Calu3 (cell line): ENCODE results near the gene WASHC3. TPM values are rescaled to one million over a fixed set of nuclear protein-coding genes. Genes with fewer than 3 reads are reported as not detected.

Experiments
- BruUV-seq: library from RNA; stranded (reverse); fragments of 400-500 nt; replicated peaks from 2 replicates; lab custom pipeline; 2021; lab: Mats Ljungman, UMichigan
- CTCF ChIA-PET: fragments of 300-600 bp; sonication (Branson Sonifier 250); formaldehyde crosslinking; loops from one replicate; lab custom pipeline; 2022; ENCODE audit warnings: antibody characterized with exemption; lab: Charles Lee
- DNase-seq: peaks from one replicate; pipeline ENCODE4 v3.0.0; 2022
- H3K27ac Mint-ChIP-seq: one replicate; pipeline ENCODE4 v1.8.0; 2022; ENCODE audit warnings: mixed read lengths; ENCODE audit not compliant: unreplicated experiment
- H3K27me3 Mint-ChIP-seq: one replicate; pipeline ENCODE4 v1.8.0; 2022; ENCODE audit warnings: mixed read lengths; ENCODE audit not compliant: unreplicated experiment
- H3K36me3 Mint-ChIP-seq: one replicate; pipeline ENCODE4 v1.8.0; 2022; ENCODE audit warnings: mild to moderate bottlenecking, moderate library complexity, mixed read lengths; ENCODE audit not compliant: insufficient read depth, unreplicated experiment
- H3K4me1 Mint-ChIP-seq: one replicate; pipeline ENCODE4 v1.8.0; 2022; ENCODE audit warnings: mild to moderate bottlenecking, low read depth, mixed read lengths; ENCODE audit not compliant: unreplicated experiment
- H3K4me3 Mint-ChIP-seq: one replicate; pipeline ENCODE4 v1.8.0; 2022; ENCODE audit warnings: mild to moderate bottlenecking, low read depth, moderate library complexity, mixed read lengths; ENCODE audit not compliant: unreplicated experiment
- H3K9me3 Mint-ChIP-seq: one replicate; pipeline ENCODE4 v1.8.0; 2022; ENCODE audit warnings: low read depth, mixed read lengths; ENCODE audit not compliant: unreplicated experiment
- CTCF ChIP-seq: fragments of 200-600 bp; IDR thresholded peaks from one replicate; pipeline ENCODE4 v1.8.0; 2022; ENCODE audit warnings: antibody characterized with exemption; ENCODE audit not compliant: unreplicated experiment
- intact Hi-C: fragments of 100-400 bp; cut with micrococcal nuclease; formaldehyde crosslinking; loops from one replicate; pipeline ENCODE4 v1.10.0; 2022; ENCODE audit not compliant: unreplicated experiment
- total RNA-seq: library from RNA; stranded (reverse); gene quantifications from 2 replicates; pipeline ENCODE4 v1.2.3, GENCODE V29; 2022

The WASHC3 gene
- total RNA-seq, 1 experiment from 2014 or later = 36.0 TPM

DNA sequence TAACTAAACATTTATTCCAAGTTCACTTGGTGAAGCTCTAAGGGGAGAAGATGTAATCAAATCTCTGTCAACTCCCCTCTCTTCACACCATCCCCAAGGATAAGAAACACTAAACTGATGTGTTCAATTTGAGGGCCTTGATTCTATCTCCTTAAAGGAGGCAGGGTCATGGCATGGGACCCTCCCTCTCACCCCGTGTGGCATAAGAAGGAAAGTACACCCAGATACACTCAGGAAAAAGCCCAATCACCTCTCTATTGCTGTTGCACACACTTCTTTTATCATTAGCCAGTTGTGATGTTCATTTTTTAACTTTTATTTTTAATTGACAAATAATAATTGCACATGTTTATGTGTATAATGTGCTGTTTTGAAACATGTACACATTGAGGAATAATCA, 35.1 kb downstream of the WASHC3 start:
- no peaks in the 10 kb centered on the region for H3K4me1 Mint-ChIP-seq
- H3K36me3 Mint-ChIP-seq = peaks cover 4% of the 10 kb centered on the region

DNA sequence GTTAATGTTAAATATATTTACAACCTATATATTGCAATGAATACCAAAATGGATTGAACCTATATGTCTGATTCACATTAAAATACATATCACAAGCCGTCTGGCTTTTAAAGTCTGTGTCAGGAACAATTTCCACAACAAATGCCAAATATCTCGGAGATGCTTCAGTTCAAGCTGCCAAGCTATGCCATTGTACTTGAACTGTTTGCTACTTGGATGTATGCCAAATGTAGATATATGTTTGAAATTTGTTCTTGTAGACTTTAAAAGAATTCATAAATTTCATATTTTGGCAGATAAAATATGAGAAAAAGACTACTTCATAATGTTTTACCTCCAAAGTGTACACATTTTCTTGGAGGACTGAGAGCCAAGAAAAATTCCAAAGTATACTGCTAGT, 37.0 kb downstream of the WASHC3 start:
- no TSS peak for BruUV-seq
- Mint-ChIP-seq H3K4me3 (no peak overlapping the region), H3K27me3 (no peaks in the 10 kb centered on the region), H3K4me1 (no peaks in the 10 kb centered on the region), H3K27ac (no peak overlapping the region), H3K36me3 (peaks cover 4% of the 10 kb centered on the region), H3K9me3 (no peaks in the 10 kb centered on the region)
- no peak for TF ChIP-seq CTCF
- CTCF ChIA-PET = interaction anchor here (0.5 to 0.6 kb wide), 3 partner anchors 131 to 718 kb away, joined by 3 to 4 read pairs (median 3); no protein-coding TSS in a partner anchor
- intact Hi-C loops = no loop called here
- DNase-seq = no peak

More for the DNA sequence above, 35.1 kb downstream of the WASHC3 start:
- DNase-seq = no peak
- CTCF ChIA-PET = no interaction called here
- Mint-ChIP-seq H3K9me3 (no peaks in the 10 kb centered on the region), H3K27me3 (no peaks in the 10 kb centered on the region), H3K27ac (no peak overlapping the region), H3K4me3 (no peak overlapping the region)
- intact Hi-C loops = no loop called here
- no TSS peak for BruUV-seq
- no peak for TF ChIP-seq CTCF

- no TSS peak for BruUV-seq
- DNase-seq = no peak
Measured at GRCh38 chr12:102023343-102023930, 38.4 kb downstream of the WASHC3 start.

GRCh38 chr12:102022286-102022685, 39.5 kb downstream of the WASHC3 start:
- Mint-ChIP-seq H3K27ac (no peak overlapping the region), H3K36me3 (no peaks in the 10 kb centered on the region), H3K4me1 (no peaks in the 10 kb centered on the region), H3K27me3 (no peaks in the 10 kb centered on the region), H3K4me3 (no peak overlapping the region), H3K9me3 (no peaks in the 10 kb centered on the region)
- BruUV-seq = no TSS peak
- no peak for TF ChIP-seq CTCF
- DNase-seq = no peak
- intact Hi-C loops = no loop called here
- CTCF ChIA-PET = no interaction called here

More at GRCh38 chr12:102023343-102023930, 38.4 kb downstream of the WASHC3 start:
- intact Hi-C loops = no loop called here
- TF ChIP-seq CTCF = no peak
- Mint-ChIP-seq H3K4me3 (no peak overlapping the region), H3K36me3 (no peaks in the 10 kb centered on the region), H3K4me1 (no peaks in the 10 kb centered on the region), H3K27me3 (no peaks in the 10 kb centered on the region), H3K9me3 (no peaks in the 10 kb centered on the region), H3K27ac (no peak overlapping the region)
- CTCF ChIA-PET = no interaction called here
